Measurements from ENCODE around the gene RPS6KA1.
"Not testable (repeated sequence)": the region's sequence is repeated elsewhere in the genome, so short reads cannot be mapped to it uniquely, and the experiment has no call there.

The RPS6KA1 gene

GRCh38 chr1:26607186-26607585 is 77.6 kb downstream of the RPS6KA1 start:
- H3K4me3 ChIP-seq (ENCODE audit: low read length), result no peak overlapping the region
- DNase-seq (ENCODE audit: low read depth), result no peak
- TF ChIP-seq, protein P1, sequence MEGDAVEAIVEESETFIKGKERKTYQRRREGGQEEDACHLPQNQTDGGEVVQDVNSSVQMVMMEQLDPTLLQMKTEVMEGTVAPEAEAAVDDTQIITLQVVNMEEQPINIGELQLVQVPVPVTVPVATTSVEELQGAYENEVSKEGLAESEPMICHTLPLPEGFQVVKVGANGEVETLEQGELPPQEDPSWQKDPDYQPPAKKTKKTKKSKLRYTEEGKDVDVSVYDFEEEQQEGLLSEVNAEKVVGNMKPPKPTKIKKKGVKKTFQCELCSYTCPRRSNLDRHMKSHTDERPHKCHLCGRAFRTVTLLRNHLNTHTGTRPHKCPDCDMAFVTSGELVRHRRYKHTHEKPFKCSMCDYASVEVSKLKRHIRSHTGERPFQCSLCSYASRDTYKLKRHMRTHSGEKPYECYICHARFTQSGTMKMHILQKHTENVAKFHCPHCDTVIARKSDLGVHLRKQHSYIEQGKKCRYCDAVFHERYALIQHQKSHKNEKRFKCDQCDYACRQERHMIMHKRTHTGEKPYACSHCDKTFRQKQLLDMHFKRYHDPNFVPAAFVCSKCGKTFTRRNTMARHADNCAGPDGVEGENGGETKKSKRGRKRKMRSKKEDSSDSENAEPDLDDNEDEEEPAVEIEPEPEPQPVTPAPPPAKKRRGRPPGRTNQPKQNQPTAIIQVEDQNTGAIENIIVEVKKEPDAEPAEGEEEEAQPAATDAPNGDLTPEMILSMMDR (conservative IDR thresholded peaks at IDR 0.05; ENCODE audit: low read depth, low read length), result no peak

DNA sequence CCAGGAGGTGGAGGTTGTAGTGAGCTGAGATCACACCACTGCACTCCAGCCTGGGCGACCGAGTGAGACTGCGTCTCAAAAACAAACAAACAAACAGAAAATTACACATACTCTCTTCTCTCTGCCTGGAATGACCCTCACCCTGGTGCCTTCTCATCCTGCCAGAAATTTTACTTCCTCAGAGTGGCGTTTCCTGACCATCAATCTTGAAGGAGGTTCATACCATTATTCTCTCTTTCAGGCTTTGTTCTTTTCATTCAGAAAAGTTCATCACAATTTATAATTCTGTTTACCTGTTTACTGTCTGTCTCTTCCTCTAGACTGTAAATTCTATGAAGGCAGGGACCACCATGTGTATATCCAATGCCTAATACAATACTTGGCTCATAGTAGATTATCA is 79.3 kb downstream of the RPS6KA1 start:
- H3K4me3 ChIP-seq (ENCODE audit: low read length), result no peak overlapping the region
- TF ChIP-seq, protein P1 (conservative IDR thresholded peaks at IDR 0.05; ENCODE audit: low read depth, low read length), result no peak
- DNase-seq (ENCODE audit: low read depth), result no peak

DNA sequence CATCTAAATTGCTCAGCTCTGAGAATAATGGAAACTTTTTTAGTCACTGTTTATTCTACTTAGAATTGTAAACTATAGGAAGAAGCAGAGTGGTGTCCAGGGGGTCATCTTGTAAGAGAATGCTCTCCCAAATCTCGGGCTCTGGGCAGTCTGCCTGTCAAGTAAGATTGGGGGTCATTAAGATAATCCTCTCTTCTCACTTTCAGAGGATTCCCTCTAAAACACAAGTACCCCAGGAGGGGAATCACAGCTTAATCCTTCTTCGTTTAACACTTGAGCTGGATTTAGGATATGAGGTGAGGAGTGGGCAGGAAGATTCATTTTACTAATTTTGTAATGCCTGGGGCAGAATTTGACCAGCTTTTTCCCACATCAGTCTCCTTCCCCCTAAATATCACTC is 81.2 kb downstream of the RPS6KA1 start:
- TF ChIP-seq, protein P1 (conservative IDR thresholded peaks at IDR 0.05; ENCODE audit: low read depth, low read length), result no peak
- H3K4me3 ChIP-seq (ENCODE audit: low read length), result no peak overlapping the region
- no peak for DNase-seq (ENCODE audit: low read depth)

GRCh38 chr1:26612627-26613026 is 83.1 kb downstream of the RPS6KA1 start:
- not testable (repeated sequence) for DNase-seq (ENCODE audit: low read depth); H3K4me3 ChIP-seq (ENCODE audit: low read length)

GRCh38 chr1:26614655-26615411 is 85.3 kb downstream of the RPS6KA1 start:
- TF ChIP-seq, protein P1 (conservative IDR thresholded peaks at IDR 0.05; ENCODE audit: low read depth, low read length), result no peak
- DNase-seq (ENCODE audit: low read depth), result no peak
- H3K4me3 ChIP-seq (ENCODE audit: low read length), result no peak overlapping the region

DNA sequence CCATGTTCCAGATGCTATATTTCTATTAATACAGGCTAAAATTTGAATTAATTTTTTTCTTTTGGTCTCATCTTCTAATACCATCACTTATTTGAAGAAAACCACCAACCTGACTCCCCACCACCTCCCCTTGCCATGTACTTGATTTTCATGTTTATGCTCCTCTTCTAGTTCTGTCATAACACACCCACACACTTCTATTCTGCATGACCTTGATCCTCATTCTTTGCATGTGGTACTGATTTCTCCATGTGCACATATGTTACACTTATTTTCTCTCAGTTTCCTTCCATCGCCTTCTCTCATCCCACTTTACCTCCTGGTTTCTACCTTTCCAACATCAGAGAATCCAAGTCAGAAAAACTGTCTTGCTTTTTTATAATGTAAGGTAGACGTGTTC is 87.3 kb downstream of the RPS6KA1 start:
- TF ChIP-seq, protein P1 (conservative IDR thresholded peaks at IDR 0.05; ENCODE audit: low read depth, low read length), result no peak
- H3K4me3 ChIP-seq (ENCODE audit: low read length), result no peak overlapping the region
- DNase-seq (ENCODE audit: low read depth), result no peak

DNA sequence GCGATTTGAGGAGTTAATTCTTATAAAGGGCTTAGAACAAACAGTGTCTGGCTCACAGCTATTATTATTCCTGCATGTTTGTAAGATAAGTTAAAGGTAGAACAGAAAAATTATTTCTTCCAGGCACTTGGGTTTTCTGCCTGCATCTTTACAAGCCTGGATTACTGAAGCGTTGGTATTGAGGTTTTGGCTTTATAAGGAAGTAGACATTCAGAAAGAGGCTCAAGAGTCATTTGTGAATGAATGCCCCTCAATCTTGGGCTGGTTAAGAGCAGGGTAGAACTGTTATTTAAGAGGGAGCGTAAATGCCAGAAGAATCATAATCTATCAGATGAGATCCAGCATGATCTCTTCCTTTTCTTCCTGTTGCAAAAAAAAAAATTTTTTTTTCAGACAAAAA is 89.0 kb downstream of the RPS6KA1 start:
- H3K4me3 ChIP-seq (ENCODE audit: low read length), result no peak overlapping the region
- DNase-seq (ENCODE audit: low read depth), result no peak
- TF ChIP-seq, protein P1 (conservative IDR thresholded peaks at IDR 0.05; ENCODE audit: low read depth, low read length), result no peak

Data from retinal pigment epithelial cell (primary cell).